HG02870 (cell line): ENCODE data around the gene NKAIN2.
"Not testable (repeated sequence)": the region's sequence is repeated elsewhere in the genome, so short reads cannot be mapped to it uniquely, and the experiment has no call there.

Source experiments
- ATAC-seq: cut with Tn5 transposase; IDR thresholded peaks from one replicate; pipeline ENCODE4 v1.9.1; 2021; ENCODE audit warnings: mild to moderate bottlenecking, moderate library complexity; ENCODE audit not compliant: unreplicated experiment

NKAIN2 gene

DNA sequence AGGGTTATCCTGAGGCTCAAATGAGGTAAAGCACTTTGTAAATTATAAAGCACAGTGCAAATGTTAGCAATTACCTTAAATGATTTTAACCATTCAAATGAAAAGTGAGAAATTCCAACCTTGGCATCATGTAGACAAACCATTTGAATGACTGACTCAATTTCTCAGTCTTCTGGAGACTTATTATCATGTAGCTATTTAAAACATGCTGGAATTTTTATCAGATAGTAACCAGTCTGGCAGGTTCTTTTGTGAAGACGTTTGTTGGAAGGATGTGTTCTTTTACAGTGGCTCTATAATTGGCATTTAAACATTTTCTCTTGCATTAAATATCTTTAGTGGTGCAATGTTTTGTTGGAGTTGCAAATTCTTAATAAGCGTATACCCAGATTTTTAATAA, 386.6 kb downstream of the NKAIN2 start:
- no peak for ATAC-seq

DNA sequence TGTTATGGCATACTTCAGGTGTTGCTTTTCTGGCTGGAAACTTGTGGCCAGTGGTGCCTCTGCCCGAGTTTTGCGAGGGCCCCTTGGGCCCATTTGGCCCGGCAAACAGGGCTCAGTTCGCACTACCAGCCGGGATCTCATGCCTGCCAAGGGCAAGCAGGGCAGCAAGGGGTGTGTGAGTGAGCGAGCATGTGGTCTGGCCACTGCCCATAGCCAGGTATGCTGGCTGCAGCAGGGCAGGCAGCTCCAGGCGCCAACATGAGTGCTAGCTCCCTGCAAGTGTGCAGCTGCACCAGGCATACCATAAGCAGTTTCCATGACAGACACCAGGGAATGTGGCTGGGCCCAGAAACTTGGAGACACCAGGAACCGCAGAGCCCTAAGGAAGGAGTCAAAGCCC, 389.5 kb downstream of the NKAIN2 start:
- no peak for ATAC-seq

DNA sequence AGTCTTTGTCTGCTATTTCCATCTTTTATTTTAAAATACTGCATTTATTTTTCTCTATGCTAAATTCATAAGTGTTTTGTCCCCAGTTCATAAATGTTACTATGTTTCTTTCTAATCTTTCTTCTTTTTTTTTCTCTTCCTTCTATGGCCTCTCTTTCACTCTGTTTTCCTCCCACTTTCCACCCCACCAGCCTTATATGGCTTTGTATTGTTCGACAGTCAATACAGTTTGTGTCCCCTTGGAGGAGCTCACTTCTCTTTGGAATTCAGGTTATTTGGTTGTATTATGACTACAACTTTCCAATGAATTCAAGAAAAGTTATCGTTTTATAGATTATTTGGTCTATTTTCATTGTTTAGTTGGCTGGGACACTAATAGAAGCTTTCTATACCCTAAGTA, 393.5 kb downstream of the NKAIN2 start:
- no peak for ATAC-seq

DNA sequence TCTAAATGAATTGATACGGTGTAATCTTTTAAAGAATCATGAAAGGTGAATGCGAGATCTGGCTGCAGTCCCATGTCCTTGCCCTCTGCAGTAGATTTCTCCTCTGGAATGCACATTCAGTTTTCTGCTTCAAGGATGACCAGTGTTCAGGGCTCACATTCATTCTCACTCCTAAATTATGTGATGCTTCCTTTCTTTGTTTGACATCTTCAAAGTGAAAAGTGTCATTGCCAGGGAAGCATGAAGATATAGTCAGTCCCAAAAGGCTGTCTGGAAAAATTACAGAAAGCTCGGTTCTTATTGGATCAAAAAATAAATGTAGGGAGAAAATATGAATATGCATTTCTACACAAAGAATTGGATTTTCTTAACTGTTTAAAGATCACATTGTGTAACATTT, 395.6 kb downstream of the NKAIN2 start:
- ATAC-seq = no peak

DNA sequence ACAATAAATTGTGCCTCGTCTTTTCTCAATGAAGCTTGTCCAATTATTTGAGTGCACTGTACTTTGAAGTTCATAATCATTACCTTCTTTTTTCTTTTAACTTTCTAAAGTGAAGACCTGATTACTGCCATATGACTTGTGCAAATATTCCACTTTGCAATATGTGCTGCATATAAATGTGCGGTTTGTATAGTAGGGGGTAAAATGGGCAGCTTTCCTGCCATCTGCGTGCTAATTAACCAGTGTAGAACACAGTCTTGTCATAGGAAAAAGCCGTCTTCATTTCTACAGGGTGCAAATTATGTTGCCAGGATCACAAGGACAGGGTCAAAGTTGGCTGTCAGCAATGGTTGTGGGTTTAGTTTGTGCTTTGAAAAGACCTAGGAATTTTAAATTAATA, 397.0 kb downstream of the NKAIN2 start:
- ATAC-seq = no peak

DNA sequence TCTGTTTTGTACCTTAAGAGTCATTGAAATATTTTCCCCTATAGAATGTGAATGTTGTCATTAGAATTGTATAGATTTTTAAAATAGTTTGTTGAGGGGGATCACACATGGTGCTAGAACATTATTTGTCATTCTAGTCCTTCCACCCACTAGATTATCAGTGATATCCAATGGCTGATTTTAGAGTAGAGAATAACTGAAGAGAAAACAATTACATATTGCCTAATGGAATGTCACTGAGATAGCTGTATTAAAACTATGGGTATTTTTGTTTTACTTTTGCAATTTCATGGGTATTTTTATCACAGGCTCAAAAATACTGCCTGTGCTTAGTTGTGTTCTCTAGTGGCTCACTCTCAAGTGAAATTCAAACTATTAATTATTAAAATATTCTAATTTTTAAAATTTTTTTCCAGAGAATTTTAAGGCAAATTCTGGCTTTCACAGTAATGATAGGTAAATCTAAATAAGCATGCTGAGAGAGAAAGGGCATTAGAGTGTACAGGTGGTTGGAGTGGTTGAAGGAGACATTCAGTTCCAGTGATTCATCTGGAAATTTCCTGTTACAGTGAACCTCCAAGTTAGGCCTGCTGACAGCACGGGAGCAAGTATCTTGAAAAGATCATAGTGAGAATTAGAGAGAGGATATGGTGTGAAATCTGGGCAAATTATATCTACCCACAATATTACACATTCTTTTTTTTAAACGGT, 399.6 kb downstream of the NKAIN2 start:
- no peak for ATAC-seq

DNA sequence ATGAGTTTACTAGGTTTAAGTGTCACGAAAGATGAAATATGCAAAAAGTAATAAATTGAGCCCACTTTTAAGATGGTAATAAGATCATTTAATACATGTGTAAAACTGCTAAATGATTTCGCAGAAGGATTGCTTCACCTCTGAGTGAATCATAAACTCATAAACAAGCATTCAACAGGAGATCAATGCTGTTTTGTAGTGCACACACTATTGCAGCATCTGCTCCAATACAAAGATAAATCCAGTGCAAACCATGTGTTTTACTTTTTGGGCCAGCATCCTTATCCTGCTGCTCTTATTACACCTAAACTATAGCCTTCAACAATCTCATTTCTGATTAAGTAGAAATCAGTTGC, 400.1 kb downstream of the NKAIN2 start:
- ATAC-seq = no peak

DNA sequence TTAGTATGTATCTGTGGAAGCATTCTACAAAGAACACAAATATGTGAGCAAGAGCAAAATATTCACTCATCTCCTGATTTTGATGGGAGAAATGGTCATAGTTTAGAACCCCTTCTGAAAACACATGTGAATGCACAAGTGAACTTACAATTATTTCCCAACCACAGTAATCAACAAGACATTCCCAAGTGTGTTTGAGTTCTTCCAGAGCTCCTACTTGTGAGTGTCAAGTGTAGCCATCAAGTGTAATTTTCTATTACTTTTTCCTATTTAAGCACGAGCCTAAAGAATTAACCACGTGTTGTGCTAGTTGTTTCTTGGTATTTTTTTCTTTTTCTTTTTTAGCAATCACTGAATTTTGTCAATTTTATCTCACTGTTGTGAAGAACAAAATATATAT, 402.3 kb downstream of the NKAIN2 start:
- ATAC-seq = no peak

DNA sequence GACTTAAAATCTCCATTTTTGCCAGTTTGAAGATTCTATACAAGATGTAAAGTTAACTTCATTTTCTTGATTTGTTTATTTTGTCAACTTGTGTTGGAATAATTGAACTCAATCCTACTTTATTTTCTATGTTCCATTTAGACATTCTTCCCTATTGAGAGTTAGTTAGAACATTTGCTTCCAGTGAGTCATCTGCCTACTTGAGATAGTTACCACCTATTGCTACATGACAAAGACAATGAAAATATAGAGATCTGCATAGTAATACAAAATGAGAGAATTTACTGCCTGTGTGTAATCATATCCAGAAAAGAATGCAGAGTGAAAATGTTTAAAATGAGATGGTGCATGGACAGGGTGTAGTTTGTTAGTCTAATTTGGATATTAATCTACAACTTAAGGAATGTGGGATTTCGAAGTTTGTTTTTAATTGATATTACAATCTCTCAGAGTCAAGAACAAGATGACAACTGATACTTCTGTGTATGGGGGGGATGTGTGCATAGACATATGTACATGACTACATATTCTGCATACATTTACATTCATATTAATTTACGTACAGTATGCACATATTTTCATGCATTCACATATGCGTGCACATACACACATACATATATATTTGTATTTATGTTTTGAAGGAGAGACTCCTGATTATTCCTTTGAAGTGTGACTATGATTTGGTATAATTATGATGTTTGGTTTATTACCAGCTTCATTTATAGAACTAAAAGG, 420.1 kb downstream of the NKAIN2 start:
- no peak for ATAC-seq

DNA sequence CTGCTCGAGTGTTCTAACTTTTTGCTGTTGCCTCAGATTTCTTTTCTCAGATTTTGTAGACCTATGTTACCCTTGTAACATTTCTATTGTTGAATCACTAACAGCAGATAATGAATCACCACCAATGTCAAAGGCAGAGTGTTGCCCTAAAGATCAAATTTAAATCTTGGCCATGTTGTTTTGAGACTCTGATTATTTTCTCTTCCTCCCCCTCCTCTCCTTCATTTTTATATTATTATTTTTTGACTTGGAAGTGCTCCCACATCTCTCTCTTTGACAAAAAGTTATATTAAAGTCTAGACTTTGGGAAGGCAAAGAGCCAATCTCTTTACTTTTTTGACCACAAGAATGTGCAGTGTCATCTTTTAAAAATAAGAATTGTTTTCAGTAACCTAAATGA, 422.7 kb downstream of the NKAIN2 start:
- no peak for ATAC-seq

DNA sequence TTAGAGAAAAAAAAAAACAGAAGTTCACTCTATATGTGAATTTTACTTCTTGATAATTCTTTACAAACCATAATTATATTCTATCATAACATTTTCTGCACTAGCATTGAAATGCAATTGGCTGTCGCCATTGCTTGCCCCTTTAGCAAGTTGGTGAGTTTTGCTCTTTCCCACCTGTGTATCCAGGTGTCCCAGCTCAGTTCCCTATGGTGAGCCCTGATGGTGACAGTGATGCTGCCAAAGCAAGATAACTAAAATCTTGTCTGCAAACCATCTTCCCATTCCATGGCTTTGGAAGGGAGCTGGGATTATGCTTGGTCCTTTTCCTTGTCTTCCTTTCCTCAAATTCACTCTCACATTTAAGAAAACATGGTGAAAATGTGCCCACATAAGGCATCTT, 429.6 kb downstream of the NKAIN2 start:
- no peak for ATAC-seq

DNA sequence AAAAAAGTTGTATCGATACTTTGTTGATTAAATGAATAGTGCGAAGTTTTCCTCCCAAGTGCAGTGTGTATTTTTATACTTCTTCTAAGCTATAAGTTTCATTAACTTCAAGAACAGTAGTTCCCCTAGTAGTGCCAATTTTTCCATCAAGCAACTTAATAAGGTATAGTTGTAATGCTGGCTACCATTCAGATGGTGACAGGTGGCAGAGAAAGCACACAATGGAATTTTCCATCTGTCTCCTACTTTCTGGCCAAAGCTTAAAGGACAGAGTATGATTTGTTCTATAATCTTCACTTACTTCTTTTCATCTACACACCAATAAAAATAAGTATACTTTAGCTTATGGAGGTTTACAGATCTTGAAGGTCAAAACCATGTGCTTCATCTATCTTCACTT, 431.1 kb downstream of the NKAIN2 start:
- ATAC-seq = no peak

DNA sequence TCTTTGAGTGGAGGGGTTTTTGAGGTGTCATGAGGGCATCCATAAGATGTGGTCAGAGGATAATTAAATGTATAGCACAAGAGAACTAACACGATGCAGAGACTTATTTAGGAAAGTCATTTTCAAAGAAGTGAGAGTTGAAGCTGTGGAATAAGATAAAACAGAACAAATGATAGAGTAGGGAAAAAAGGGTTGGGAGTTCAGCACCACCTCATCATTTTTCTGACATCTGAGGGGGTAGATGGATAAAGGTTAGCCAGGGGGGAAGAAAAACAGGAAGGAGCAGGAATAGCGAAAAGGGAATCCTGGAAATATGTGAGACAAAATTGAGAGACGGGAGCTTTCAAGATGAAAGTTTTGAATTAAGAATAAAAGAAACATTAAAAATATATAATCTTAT, 434.2 kb downstream of the NKAIN2 start:
- ATAC-seq = no peak

DNA sequence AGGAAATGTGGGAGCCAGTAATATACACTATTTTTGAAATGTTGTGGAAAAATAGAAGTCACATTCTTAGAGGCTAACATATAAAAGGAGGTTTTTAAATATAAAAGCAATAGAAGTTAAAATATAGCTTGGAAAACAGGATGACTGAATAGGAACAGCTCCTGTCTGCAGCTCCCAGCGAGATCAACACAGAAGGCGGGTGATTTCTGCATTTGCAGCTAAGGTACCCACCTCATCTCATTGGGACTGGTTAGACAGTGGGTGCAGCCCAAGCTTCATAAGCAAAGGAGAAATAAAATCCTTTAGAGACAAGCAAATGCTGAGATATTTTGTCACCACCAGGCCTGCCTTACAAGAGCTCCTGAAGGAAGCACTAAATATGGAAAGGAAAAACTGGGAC, 434.7 kb downstream of the NKAIN2 start:
- not testable (repeated sequence) for ATAC-seq

DNA sequence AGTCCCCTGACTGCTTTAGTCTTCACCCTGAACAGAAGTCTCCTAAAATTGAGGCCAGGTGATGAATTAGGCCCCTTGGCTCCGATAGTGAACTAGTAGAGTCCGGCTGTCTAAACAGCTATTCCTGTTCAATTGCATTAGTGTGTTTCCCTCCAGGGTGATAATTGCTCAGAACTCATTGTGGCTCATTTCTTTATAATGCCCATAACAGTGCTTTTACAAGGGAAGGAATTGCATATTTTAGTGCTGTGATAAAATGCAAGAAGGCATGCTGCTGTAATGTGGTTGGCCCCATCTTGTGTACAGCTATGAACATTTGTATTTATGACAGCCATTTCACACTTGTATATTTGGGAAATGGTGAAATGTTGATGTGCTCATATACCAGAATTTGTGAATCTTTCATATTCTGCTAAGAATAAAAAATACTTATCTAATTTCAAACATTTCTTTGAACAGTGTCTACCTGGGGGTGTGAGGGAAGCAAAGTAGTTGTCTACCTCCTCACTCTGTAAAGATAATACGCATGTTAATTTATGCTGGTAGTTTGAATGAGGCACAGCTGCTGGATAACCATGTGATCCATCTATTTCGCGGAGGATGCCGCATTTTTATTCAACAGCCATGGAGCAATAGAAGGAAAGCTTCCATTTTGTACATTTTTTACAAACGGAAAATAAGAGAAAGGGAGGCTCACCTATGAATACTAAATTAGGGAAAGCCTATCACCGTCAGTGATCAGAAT, 451.4 kb downstream of the NKAIN2 start:
- ATAC-seq = no peak

DNA sequence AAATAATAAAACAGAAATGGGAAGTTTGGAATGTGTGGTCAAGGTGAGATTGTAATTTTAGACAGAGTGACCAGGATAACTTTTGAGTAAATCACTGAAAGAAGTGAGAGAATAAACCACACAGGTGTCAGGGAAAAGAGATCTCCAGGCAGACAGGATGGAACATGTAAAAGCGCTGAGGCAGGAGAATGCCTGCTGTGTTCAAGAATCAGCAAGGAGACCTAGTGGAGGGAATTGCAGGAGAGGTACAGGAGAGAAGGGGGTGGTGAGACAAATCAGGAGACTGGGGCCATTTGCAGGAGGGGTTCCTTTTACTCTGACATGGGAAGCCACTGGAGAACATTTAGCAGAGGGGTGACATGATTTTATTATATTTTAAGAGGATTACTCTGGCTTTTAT, 456.7 kb downstream of the NKAIN2 start:
- no peak for ATAC-seq

DNA sequence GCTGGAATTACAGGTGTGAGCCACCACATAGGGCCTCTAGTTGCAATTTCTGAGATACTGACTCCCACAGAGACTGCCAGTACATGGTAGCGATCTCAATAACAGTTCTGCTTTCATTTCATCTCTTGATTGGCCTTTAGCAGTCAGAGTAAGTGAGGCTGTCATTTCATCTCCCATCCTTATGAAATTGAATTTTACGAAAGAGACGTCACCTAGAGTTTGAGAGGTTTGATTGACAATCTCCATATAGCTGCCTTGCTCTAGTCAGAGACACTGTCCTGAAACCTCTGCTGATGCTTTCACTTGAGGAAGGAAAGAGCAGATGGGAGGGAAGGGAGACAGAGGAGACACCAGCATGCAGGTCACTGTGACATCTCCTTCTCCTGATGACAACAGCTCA, 466.1 kb downstream of the NKAIN2 start:
- ATAC-seq = no peak

DNA sequence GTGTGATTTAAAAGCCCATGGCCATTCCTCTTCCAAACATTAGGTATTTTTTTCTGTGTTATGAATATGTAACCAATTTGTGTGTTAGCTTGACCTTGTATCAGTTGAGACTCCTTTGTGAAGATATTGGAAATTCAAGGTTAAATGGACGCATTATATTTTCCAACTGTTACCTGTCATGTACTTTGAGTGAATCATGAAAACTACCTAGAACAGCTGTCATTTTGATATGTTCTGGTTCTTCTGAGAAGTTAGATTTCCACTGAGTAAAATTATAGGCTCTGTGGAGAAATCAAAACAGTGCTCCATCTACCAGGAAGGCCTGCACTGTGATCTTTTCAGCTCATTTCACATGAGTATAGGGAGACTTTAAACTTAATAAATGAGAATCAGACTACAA, 470.0 kb downstream of the NKAIN2 start:
- no peak for ATAC-seq

DNA sequence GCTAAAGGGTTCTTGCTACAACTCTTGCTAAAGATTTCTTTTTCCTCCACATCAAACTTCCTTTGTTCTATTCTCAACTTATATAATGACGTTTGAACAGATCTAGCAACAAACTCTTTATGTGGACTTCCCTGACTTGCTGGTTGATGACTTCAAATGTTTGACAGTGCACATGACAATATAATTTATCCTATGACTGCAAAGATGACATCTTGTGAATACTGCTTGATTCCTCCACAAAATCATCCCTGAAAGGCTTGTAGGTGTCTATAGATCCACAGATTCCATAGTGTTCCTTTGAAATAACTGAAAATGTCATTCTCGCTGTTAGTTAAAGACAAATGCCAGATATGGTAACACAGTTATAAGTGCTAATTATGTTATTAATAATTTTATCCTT, 478.9 kb downstream of the NKAIN2 start:
- ATAC-seq = no peak

DNA sequence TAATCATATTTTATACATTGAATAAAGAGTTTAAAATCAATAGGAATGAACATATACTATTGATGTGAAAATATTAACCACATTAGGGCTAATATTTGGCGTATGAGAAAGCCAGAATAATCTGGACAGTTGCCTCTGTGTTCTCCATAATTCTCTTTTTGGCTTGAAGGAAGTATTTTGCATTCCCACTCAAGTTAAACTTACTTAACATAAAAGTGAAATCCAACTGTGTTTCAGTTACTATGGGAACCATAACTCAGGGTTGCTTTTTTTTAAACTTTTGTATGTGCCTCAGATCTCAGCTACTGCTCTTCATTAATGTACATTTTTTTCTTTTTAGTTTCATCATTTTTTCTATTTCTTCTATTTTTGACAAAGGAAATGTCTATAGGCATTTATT, 479.8 kb downstream of the NKAIN2 start:
- ATAC-seq = no peak

DNA sequence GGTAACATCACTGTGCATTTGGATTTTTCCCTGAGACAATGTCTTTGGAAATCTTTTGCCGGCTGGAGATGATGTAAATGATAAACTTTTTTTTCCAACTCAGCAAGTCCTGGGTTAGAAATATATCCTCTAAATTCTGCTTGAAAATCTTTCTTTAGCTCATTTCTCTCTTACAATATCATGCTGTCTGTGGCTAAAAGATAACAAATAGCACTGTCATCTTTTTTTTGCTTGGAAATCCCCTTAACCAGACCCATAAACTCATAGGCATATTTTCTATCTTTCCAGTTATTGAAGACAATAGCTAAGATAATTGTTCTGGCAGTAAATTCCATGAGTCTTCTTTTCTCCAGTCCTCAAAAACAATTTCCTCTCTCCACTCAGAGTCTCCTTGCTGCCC, 481.5 kb downstream of the NKAIN2 start:
- ATAC-seq = no peak

DNA sequence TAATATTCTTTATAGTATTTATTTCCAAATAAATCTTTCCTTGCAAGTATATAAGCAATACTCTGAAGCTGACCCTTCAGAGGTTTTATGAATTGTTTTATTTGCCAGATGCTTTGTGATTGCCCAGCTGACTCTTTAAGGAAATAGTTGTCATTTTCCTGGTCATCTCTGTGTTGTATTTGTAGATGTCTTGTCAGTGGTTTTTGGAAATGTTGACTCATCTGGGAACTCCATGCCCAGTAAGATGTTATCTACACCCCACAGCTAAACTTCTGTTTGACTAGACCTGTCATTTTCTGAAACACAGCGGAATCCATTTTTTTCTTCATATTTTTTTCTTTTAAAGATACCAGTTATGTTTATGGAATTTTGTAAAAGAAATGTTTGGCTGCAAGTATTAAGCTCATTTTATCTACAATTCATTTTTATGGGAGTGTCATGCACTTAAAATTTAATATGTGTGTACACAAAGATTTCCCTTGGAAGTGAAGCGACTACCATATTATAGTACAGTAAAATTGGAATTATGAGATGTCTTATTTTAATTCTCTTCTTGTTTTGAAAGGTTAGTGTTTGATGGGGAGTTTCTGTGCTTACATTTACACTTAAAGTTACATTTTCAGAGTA, 491.0 kb downstream of the NKAIN2 start:
- ATAC-seq = no peak
